ENCODE data around the gene MINDY1.

The MINDY1 gene

GRCh38 chr1:150963321-150964163 is 43.2 kb downstream of the MINDY1 start:
- DNase-seq = no peak

- no peak for DNase-seq
Measured at GRCh38 chr1:150961756-150962155, 44.9 kb downstream of the MINDY1 start.

- no peak for DNase-seq
Measured at GRCh38 chr1:150960646-150961045, 46.1 kb downstream of the MINDY1 start.

GRCh38 chr1:150957666-150958065 is 49.0 kb downstream of the MINDY1 start:
- DNase-seq = no peak

- DNase-seq = no peak
Measured at GRCh38 chr1:150955280-150955679, 51.4 kb downstream of the MINDY1 start.

GRCh38 chr1:150954708-150955107 is 52.0 kb downstream of the MINDY1 start:
- no peak for DNase-seq

All from activated T-cell treated with anti-CD3 and anti-CD28 coated beads, Interleukin-2, amount 50 U/mL, for 48 hours (primary cell).